LoVo (cell line): ENCODE data around the gene LRRC45.
A peak's percentile ranks its signal among the peaks of the same experiment; 100 is the strongest.

Experiments used
- DNase-seq: peaks from one replicate; pipeline ENCODE4 v3.0.0-alpha.2; 2016; ENCODE audit warnings: low spot score

Gene LRRC45

DNA sequence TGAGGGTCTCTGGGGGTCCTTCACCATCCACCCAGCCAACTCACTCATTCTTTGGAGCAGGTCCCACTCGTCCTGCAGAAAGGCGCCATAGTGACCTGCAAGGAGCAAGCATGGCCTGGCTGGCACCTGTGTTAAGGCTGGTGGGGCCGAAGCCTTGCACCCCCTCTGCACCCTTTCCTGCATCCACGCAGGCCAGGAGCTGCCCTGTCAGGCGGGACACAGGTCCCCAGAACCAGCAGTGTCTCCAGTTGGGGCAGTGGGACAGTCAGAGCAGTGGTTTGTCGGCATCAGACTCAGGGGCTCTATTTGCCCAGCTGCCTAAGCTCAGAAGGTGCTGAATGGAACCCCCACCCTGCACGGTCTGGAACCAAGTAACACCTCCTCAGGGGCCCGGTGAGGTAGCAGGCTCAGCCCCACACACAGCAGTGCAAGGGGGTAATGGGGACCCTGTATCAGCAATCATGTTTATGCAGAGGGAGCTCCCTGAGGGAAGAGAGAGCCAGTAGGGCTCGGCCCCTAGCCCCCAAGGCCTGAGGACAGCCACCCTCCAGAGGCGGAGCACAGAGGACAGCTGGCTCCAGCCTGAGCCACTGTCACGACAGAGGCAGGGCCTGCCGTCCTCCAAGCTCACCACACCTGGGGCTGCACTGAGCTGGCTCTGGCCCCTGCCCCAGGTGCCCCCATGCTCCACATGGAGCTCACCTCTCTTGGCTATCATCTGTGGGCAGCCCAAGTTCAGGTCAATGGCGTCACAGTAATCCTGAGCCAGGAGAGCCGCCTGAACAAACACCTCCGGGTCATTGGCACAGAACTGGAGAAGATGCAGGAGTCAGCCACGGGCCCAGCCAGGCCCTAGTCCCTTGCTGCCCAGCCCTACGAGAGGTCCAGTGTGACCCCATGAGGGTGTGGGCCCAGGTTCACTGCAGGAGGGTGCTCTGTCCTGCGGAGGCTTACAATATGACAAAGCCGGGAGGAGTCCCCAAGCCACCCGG, 40.6 kb downstream of the LRRC45 start:
- DNase-seq: no peak

- peak; percentile 50 for DNase-seq
Measured at GRCh38 chr17:82064433-82065192, 41.5 kb downstream of the LRRC45 start.

GRCh38 chr17:82065193-82065637, 42.1 kb downstream of the LRRC45 start:
- no peak for DNase-seq

GRCh38 chr17:82065638-82066303, 42.7 kb downstream of the LRRC45 start, which contains the start of gene DUS1L:
Gene DUS1L, minus strand, starts transcription at chr17:82065804. Its CDS starts 745 bp downstream, at chr17:82065059.
- DNase-seq: peak; percentile 65

- DNase-seq: no peak
Measured at GRCh38 chr17:82070611-82071010, 47.5 kb downstream of the LRRC45 start.

- DNase-seq: peak; percentile 30
Measured at GRCh38 chr17:82072827-82073226, 49.7 kb downstream of the LRRC45 start.

GRCh38 chr17:82073446-82073845, 50.3 kb downstream of the LRRC45 start:
- no peak for DNase-seq

- DNase-seq: no peak
Measured at GRCh38 chr17:82076018-82076784, 53.1 kb downstream of the LRRC45 start.

DNA sequence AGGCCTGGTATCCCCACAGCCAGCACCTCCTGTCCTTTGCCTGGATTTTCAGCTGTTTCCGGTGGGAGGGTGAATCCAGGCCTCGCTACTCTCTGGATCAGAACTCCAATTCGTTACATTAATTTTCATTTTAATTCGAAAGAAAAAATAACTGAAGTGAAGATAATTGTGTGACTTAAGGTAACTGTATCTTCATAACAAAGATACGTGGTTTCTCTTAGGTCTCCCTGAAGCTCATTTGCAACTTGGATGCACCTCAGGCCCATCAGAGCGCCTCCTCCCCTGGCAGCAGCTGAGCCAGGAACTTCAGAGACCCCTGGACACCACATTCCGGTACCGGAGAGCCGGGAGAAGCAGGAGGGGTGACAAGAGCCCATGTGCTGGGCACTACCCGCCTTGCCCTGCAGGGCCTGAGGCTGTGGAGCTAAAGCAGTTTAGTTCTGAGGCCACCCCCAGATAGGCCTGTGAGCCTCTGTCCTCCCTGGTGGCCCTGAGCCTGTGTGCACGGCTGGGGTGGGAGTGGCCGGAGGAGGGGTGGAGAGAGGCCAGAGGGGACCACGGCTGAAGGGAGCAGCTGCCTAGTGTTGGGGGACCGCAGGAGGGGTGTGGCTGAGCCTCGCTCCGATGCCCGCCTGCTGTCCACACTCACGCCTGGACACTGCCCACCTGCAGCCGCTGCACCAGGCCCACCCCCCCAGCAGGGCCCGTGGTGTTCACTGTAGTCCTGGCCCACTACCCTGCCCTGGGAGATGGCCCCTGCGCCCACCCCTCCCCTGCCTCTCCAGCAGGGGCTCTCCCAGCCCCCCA, 53.9 kb downstream of the LRRC45 start:
- DNase-seq: no peak

- DNase-seq: no peak
Measured at GRCh38 chr17:82077617-82078358, 54.7 kb downstream of the LRRC45 start.

GRCh38 chr17:82078433-82078832, 55.3 kb downstream of the LRRC45 start:
- no peak for DNase-seq

GRCh38 chr17:82079001-82079677, 56.0 kb downstream of the LRRC45 start:
- DNase-seq: no peak

GRCh38 chr17:82080048-82080788, 57.1 kb downstream of the LRRC45 start:
- DNase-seq: no peak
